Activated T-cell treated with anti-CD3 and anti-CD28 coated beads for 24 hours (primary cell): ENCODE data around the gene HNRNPAB.
"Not testable (repeated sequence)": the region's sequence is repeated elsewhere in the genome, so short reads cannot be mapped to it uniquely, and the experiment has no call there.

Experiments used
- DNase-seq: peaks from one replicate; pipeline ENCODE4 v3.0.0-alpha.2; 2020; ENCODE audit warnings: low read depth

Gene HNRNPAB

GRCh38 chr5:178196986-178197385, 7.3 kb upstream of the HNRNPAB start:
- DNase-seq = no peak

- DNase-seq = not testable (repeated sequence)
Measured at GRCh38 chr5:178198151-178198550, 6.2 kb upstream of the HNRNPAB start.

- DNase-seq = no peak
Measured at GRCh38 chr5:178198706-178199105, 5.6 kb upstream of the HNRNPAB start.

GRCh38 chr5:178199581-178200434, 4.5 kb upstream of the HNRNPAB start:
- no peak for DNase-seq

GRCh38 chr5:178201221-178201926, 3.0 kb upstream of the HNRNPAB start:
- no peak for DNase-seq

GRCh38 chr5:178201927-178202235, 2.5 kb upstream of the HNRNPAB start:
- no peak for DNase-seq

GRCh38 chr5:178202541-178202940, 1.8 kb upstream of the HNRNPAB start:
- DNase-seq = no peak

- no peak for DNase-seq
Measured at GRCh38 chr5:178203670-178204181, 607 bp upstream of the HNRNPAB start.

- peak; percentile 69 for DNase-seq
Measured at GRCh38 chr5:178204935-178205748, 809 bp downstream of the HNRNPAB start.

GRCh38 chr5:178205749-178206047, 1.4 kb downstream of the HNRNPAB start:
- no peak for DNase-seq

GRCh38 chr5:178206166-178207101, 2.1 kb downstream of the HNRNPAB start:
- DNase-seq = no peak

GRCh38 chr5:178207183-178207916, 3.0 kb downstream of the HNRNPAB start:
- no peak for DNase-seq

GRCh38 chr5:178207917-178208280, 3.6 kb downstream of the HNRNPAB start:
- no peak for DNase-seq

- no peak for DNase-seq
Measured at GRCh38 chr5:178208540-178209227, 4.4 kb downstream of the HNRNPAB start.

- no peak for DNase-seq
Measured at GRCh38 chr5:178209334-178210072, 5.2 kb downstream of the HNRNPAB start.

- DNase-seq = no peak
Measured at GRCh38 chr5:178210073-178210535, 5.8 kb downstream of the HNRNPAB start.

GRCh38 chr5:178210686-178211085, 6.4 kb downstream of the HNRNPAB start:
- no peak for DNase-seq

- no peak for DNase-seq
Measured at GRCh38 chr5:178211095-178212048, 7.0 kb downstream of the HNRNPAB start.
